K562 (cell line): Measurements from ENCODE around the gene ID2. TPM values are rescaled to one million over a fixed set of nuclear protein-coding genes. Genes with fewer than 3 reads are reported as not detected.

Source experiments
- CGGBP1 ChIP-seq: fragments of 250-450 bp; sonication (Bioruptor Pico); IDR thresholded peaks from 2 replicates; pipeline ENCODE4 v1.9.0; 2021; ENCODE audit warnings: mild to moderate bottlenecking
- FIP1L1 ChIP-seq: fragments of 200-400 bp; formaldehyde crosslinking; IDR thresholded peaks from 2 replicates; pipeline ENCODE4 v1.6.1; 2018; ENCODE audit warnings: mild to moderate bottlenecking, low read depth, low read length; ENCODE audit not compliant: poor library complexity, severe bottlenecking
- FOXO4 ChIP-seq: fragments of 450-650 bp; formaldehyde crosslinking; IDR thresholded peaks from 2 replicates; pipeline ENCODE4 v1.4.0; 2020; ENCODE audit warnings: mild to moderate bottlenecking, moderate library complexity
- FUS ChIP-seq: fragments of 200-400 bp; formaldehyde crosslinking; optimal IDR thresholded peaks from 2 replicates; pipeline ENCODE3; 2017; ENCODE audit warnings: low read depth, low read length
- IRF2 ChIP-seq: sonication (generic); formaldehyde crosslinking; IDR thresholded peaks from 2 replicates; pipeline ENCODE4 v1.8.1; 2022; ENCODE audit warnings: mild to moderate bottlenecking, missing genetic modification reagents
- NKRF ChIP-seq: fragments of 450-650 bp; IDR thresholded peaks from 2 replicates; pipeline ENCODE4 v1.6.1; 2016; ENCODE audit warnings: borderline replicate concordance
- OTX1 ChIP-seq: fragments of 450-650 bp; formaldehyde crosslinking; IDR thresholded peaks from 2 replicates; pipeline ENCODE4 v1.4.0; 2022; ENCODE audit warnings: mild to moderate bottlenecking
- SRSF7 ChIP-seq: fragments of 200-400 bp; formaldehyde crosslinking; optimal IDR thresholded peaks from 2 replicates; pipeline ENCODE3; 2017; ENCODE audit warnings: mild to moderate bottlenecking, low read depth, low read length
- THRA ChIP-seq: fragments of 450-650 bp; IDR thresholded peaks from 2 replicates; pipeline ENCODE4 v1.6.1; 2017; ENCODE audit warnings: mild to moderate bottlenecking, moderate library complexity
- ZNF444 ChIP-seq: fragments of 250-450 bp; sonication (Bioruptor Pico); IDR thresholded peaks from 2 replicates; pipeline ENCODE4 v1.4.0; 2020; ENCODE audit warnings: mild to moderate bottlenecking, moderate library complexity
- polyA plus RNA-seq, 8 experiments: library from polyadenylated mRNA; depleted of rRNA in 4 of 8; stranded (reverse) in 5 of 8; unstranded in 3 of 8; fragments of >200 nt; fragmentation: Nextera tagmentation in 2 of 8; fragmentation: Illumina TruSeq in 1 of 8; extraction: Ambion mirVana in 2 of 8; extraction: Trizol in 1 of 8; gene quantifications; 2 replicates each; pipeline versions ENCODE4 v1.2.1 to v1.2.3, GENCODE V29; 2011 to 2014; ENCODE audit warnings: inconsistent platforms in 1 of 8, missing spikeins in 1 of 8
- total RNA-seq, 7 experiments: library from RNA; depleted of rRNA in 6 of 7; stranded (reverse); fragments of >200 nt in 6 of 7; fragmentation: Illumina TruSeq in 2 of 7; extraction: Trizol in 2 of 7; gene quantifications; 2 replicates each; pipeline versions ENCODE4 v1.2.1 to v1.2.3, GENCODE V29; 2011 to 2021; ENCODE audit warnings: low replicate concordance in 1 of 7

Gene ID2
- total and polyA plus RNA-seq, 9 of the 15 experiments (the other 6 are each of a cell fraction or from before 2014, with no cell fraction given), result 8.0 to 35.7 (median 16.6) TPM

- TF ChIP-seq THRA, result no peak
- no peak for TF ChIP-seq CGGBP1 (CRISPR knock-in tag)
- no peak for TF ChIP-seq NKRF
- TF ChIP-seq IRF2 (CRISPR knock-in tag), result no peak
- no peak for TF ChIP-seq OTX1 (CRISPR knock-in tag)
- no peak for TF ChIP-seq ZNF444 (CRISPR knock-in tag)
- no peak for TF ChIP-seq FIP1L1
- TF ChIP-seq FOXO4 (CRISPR knock-in tag), result no peak
- TF ChIP-seq SRSF7, result no peak
- no peak for TF ChIP-seq FUS
Observed at GRCh38 chr2:8669157-8669817, 12.6 kb upstream of the ID2 start (continued).
